GM18868 (cell line): ENCODE results near the gene WWOX.

ENCODE experiments used
- ATAC-seq: cut with Tn5 transposase; IDR thresholded peaks from one replicate; pipeline ENCODE4 v1.9.1; 2021; ENCODE audit warnings: mild to moderate bottlenecking, moderate library complexity; ENCODE audit not compliant: unreplicated experiment

WWOX gene

DNA sequence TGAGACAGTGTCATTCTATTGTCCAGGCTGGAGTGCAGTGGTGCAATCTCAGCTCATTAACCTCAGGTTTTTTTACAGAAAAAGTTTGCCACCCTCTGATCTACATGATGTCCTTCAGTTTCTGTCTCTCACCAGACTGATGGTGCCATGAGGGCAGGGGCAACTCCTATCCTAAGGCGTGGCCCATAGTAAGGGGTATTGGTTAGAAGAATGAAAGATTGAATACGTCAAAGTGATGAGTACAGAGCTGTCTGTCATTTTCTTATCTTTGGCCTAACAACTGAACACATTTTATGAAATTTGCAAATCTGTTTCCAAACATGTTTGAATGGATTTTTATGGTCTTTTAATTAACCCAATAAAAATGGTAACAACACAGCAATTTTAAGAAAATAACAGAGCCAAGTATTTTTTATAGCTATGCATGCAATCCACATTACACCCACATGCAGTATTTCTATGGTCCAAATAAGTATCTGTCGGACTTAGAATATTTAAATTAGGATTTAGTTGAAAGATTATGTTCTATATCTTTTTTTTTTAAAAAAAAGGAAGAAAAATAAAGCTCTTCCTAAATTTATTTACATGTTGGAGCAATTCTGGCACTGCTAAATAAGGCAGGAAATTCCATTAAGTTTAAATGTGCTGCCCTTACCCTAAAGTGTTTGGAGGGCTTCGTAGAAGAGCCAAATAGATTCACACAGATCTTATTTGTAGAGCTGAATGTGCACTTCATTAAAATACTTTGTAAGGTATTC is 192.8 kb downstream of the WWOX start:
- ATAC-seq = no peak

DNA sequence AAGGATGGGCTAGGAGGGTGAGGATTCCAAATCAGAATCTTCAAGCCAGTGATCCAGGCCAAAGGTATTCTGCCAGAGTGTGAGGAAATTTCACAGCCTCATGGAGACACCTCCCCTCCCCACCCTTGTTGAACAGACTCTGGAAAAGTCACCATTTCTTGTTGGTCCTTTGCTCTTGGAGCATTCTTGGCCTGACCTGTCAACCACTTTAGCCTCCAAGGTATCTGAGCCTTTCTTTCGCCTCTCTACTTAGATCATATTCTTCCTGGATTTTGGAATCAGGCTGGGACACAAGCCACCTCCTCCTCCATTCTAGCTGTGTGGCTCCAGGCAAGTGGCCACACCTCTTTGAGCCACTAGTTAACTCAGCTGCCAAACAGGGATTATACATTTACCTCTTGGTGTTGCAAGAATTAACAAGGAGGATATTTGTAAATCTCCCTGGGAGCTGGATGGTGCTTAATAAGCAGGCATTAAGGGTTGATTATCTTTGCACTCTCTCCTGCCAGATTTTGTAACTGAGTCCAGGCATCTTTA is 193.5 kb downstream of the WWOX start:
- ATAC-seq = no peak

DNA sequence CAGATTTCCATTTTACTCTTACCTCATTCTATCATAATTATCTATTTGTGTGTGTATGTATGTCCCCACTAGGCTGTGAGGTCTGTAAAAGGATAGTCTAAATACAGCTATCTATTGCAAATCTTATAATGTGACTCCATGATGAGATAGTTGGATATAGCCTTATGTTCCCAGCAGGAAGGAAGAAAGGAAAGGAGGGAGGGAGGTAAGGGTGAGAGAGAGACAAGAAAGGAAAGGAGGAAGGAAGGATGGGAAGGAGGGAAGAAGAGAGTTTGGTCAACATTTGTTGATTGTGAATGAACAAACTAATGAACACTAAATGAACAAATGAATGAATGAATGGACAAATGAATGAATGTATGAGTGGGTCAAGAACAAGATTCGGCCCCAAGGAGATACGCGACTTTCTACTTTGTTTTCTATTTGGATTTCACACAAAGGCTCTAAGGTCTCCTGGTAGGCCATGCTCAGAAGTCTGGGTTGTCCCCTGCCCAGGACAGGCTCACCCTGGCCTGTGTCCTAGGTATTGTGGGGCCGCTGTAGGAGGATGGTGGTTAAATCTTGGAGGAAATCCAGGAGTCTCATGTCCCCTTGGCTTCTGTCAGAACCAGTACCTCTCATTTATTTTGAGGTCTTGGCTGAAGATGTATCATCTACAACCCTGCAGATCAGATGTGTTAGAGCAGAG is 195.2 kb downstream of the WWOX start:
- ATAC-seq = no peak

DNA sequence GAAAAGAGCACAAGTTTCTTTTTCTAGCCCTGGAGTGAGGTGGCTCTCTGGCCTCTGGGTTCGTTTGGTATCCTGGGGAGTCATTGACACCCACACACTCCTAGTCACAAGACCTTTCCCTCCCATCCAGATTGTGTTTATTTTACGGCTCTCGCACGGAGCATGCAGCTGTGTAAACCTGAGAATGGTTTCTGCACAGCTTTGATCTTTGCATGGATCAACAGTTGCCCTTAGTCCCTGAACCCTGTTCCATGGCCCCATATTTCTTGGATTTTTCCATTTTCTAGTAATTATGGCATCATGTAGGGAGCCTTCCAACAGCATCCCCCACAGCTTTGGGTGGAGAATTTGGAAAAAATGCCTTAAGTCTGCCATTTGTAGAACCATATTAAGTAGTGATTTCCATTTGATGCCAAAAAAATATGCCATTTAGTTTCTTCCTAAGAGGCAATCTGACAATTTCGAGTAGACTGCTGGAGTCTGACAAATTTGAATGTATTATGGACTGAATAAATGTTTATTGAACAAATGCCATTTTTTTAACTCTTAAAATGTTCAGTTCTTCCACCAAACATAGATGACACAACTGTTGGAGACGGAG is 197.7 kb downstream of the WWOX start:
- no peak for ATAC-seq

DNA sequence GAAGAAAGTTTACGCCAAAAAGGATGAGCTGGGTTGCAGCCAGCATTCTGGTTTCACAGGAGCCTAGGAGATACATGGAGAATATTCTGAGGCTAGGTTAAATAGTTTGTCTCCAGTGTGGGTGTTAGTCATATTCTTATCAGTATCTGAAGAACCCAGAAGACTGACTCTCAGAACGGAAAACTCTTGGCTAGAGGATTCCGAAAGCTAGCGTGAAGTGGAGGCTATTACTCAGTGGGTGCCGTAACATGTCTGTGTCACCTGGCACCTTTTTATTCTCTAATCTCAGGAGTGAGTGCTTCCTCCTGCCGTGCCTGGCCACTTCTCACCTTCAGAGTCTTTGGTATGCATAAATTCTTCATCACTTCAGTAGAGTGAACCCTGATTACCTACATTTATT is 199.5 kb downstream of the WWOX start:
- no peak for ATAC-seq

DNA sequence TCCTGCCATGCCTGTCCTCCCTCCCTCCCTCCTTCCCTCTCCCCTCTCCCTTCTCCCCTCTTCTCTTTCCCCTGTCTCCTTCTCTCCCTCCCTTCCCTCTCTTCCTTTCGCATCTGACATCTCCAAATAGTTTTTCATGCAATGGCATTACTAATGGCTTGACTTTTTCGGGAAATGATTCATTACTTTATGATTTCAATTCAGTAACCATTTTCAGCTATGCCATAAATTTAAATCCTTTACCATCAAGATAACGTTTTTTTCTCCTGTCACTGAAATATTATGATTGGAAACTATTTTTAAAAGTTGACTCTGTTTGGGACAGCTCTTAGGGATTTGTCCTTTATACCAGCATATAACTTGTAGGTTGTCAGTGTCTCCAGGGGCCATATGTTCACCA is 201.0 kb downstream of the WWOX start:
- no peak for ATAC-seq

DNA sequence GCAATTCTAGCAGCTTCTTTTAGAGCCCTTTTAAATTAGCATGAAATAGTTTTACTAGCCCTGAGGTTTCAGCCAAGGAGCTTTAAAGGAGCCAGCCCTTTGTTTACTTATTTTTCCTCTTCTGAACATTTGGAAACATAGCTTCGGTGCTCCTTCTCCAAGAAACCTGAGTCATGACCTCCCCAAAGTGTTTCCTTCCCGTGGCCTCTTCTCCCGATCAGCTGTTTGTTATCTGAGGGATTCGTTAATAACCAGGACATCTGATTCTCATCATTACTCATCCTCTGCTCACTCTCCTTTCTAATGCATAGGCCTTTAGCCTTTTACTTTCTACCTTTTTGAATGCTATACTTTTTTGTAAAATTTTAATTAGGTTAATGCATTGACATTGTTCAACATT is 204.5 kb downstream of the WWOX start:
- no peak for ATAC-seq

DNA sequence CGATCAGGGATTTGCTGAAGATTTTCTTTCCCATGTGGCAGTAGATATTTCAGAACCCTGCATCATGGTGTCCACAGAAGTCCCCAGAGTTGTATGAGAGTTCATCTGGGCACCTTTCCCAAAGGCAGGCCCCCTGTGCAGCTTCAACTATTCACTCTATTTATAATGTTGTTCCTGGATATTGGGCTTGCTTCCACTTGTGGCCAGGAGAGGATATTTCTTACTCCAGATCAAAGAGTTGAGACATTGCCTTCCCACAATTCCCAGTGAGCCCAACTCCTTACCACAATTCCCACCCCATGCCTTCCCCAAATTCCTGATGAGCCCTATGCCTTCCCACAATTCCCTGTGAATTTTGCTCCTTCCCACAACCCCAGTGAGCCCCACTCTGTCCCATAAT is 206.9 kb downstream of the WWOX start:
- ATAC-seq = no peak

DNA sequence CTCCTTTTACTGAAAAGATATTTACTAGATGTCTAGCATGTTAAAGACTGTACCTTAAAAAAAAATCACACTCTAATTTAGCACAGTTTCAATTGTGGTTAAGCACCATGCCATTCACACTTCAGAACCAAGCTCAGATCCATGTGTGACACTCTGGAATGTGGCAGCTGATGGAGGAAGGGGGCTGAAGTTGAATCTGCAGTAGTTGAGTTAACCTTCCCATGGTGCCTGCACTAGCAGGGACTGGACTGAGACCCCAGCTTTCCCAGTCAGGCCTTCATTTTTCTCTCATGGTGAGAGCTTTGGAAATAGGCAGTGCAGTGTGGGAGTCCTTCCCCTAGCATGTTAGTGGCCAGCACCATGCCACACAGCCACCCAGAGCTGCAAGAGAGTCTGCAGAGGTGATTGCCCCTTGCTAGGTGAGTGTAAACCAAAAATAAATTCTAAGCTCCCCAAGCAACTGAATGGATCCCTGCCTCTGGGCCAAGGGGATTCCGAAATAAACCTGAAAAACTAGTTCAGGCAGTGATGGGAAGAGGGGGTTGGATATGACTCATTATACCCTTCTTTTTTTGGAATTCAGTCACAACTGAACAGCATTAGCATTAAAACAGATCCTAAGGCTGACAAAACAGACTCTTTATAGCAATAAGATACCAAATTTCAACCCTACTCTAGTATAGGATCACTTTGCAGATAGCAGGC is 208.5 kb downstream of the WWOX start:
- no peak for ATAC-seq

DNA sequence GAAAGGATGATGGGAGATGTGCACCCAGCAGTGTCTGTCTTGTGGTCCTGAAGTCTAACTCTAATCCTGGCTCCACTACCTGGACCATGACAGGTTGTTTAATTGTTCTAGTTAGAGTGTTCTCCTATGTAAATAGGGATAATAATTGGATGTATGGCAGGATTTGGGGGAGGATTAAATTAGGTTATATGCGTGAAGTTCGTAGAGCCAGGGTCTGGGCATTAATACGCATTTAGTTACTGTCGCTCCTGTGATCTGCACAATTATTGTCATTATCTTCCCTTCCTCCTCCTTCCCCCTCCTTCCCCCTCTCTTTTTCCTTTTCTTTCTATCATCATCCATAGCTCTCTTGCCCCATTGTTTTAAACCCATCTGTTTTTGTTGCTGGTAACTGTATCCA is 210.3 kb downstream of the WWOX start:
- ATAC-seq = no peak

DNA sequence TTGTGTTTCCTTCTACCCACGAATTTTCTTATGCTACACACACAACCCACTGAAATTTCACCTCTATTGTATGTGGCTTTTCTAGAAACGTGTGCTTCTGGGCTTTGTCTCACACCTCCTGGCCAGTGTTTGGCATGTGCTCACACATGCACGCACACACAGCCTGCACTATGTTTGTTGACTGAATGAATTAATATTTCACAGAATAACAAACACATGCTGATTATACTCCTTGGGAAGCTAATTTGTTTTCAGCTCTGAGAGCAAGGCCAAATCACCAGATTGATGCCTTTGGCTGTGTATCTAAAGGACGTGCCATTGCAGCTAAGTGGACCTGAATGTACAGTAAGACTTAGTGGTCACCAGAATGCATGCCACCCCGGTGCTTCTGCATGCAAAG is 210.7 kb downstream of the WWOX start:
- no peak for ATAC-seq

DNA sequence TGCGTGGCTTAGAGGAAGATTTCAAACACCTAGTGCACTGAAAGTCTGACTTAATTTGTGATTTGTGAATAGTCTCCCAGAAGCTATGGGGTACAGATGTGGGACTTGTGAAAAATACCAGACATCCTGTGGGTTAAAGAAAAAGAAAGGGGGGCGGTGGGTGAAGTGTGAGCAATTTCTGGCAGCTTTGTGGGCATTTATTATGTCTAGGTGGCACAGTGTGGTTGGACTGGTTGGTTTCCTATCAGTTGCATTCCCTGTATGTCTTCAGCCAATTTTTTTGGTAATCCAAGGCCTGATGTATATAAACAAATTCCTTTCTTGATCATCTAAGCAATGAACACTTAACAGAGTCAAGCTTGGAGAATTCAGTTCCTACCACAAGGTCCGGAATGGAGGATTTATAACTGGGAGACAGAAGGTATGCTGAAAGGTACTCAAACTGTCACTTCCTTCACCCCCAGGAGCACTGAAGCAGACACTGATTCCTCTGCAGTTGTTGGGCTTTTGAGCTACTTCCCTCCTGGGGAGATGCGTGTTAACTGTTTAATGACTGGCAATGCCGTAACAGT is 211.6 kb downstream of the WWOX start:
- peak; percentile 58 for ATAC-seq

DNA sequence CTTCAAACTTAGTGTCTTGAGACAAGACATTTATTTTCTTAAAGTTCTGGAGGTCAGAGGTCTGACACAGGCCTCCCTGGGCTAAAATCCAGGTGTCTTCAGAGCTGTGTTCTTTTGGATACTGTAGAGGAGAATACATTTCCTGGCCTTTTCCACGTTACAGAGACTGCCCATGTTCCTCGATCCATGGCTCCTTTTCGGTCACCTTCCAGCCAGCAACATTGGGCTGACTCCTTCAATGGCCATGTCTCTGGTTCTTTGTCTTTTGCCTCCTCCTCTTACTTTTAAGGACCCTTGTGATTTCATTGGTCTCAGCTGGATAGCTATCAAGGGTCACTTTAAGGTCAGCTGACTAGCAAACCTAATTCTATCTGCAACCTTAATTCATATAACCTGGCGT is 212.4 kb downstream of the WWOX start:
- no peak for ATAC-seq

DNA sequence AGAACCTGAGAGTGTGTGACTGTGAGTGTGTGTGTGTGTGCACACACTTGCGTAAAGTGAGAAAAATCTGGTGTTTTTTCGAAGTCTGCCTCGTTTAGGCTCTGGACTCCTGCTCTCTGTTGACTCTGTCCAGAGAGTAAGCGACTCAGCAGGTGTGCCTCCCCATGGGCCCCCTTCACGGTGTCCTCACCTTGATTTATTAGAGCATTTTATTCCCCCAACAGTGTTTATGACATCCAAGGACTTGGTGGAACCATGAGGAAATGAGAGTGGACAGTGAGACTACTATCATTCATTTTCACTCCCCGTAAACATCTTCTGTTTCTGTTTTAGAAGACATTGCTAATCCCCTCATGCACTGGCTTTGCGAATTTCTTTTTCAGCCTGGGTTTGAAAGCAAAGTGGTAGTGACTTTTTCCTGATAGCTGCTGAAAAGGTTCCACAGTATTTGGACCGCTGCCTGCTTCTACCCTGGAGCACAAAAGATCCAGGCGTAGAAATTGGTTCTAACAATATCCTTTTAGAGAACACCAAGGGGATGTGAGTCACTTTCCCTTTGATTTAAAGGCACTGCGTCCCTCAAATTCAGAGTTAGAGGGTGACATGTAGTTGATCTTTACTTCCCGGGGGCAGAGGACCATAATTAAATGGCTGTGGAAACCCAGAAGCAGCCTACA is 218.2 kb downstream of the WWOX start:
- no peak for ATAC-seq

DNA sequence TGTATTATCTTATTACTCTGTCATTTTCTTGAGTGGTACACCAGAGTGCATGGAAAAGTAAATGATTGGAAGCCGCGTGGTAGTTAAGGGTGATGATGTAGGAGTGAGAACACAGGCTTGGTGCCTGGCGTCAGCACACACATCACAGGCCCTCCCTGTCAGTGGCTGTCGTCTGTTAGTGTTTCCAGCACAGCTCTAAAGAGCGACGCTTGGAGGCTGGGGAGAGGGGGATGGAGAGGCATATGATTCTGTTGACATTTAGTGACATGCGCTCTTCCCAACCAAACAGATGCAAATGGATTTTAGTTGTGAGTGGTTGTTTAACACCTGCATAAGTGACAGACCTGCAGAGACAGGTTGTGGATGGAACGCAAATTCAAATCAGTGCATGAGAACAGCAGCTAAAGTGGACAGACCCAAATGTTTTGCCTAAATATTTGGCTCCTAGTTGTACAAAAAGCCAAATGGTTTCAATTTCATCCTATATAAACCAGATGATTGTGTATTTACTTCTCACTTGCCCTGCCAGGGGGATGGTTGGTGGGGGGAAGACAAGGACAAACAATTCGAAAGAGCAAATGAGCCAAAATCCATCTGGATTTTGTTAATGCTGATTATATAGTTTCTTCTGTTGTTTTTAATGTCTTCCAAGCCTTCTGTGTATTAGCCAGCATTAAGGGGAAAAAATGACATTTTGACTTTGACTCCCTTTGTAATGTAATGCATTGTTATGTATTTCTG is 222.3 kb downstream of the WWOX start:
- no peak for ATAC-seq

DNA sequence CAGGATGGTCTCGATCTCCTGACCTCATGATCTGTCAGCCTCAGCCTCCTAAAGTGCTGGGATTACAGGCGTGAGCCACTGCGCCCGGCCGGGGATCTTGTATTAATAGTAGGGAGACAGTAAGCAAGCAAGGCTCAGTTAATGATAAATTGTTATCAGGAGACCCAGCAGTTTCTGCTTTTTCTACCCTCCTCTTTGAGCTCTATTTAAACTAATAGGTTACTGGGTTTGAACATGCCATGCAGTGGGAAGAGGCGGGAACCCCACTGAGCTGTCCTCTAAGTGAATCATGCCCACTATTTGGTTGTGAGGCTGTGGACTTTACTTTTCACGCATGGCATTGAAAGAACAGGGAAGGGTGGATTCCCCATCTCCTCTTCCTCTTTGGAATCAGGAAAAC is 223.9 kb downstream of the WWOX start:
- no peak for ATAC-seq

DNA sequence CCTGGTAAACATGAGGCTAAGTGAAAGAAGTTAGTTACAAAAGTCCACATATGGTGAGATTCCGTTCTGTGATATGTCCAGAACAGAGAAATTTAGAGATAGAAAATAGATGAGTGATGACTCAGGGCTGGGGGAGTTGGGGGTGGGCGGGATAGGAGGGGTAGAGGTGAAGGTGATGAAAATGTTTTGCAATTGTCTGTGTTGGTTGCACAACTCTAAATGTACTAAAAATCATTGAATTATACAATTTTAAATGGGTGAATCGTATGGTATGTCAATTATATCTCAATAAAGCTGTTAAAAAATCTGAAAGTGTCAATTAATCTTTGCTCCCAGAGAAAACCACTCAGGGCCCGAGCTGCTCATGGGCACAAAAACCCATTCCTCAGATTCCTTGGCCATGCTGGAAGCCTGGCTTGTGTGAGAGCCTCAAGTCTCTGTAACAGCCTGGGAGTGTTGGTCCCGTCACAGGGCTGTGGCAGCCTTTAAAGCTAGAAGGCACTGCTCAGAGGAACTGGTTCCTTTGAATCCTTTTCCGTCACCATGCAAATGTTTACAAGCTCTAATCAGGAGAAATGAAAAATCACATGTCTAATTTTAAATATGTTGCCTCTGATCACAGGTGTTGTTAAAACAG is 225.3 kb downstream of the WWOX start:
- ATAC-seq = no peak

DNA sequence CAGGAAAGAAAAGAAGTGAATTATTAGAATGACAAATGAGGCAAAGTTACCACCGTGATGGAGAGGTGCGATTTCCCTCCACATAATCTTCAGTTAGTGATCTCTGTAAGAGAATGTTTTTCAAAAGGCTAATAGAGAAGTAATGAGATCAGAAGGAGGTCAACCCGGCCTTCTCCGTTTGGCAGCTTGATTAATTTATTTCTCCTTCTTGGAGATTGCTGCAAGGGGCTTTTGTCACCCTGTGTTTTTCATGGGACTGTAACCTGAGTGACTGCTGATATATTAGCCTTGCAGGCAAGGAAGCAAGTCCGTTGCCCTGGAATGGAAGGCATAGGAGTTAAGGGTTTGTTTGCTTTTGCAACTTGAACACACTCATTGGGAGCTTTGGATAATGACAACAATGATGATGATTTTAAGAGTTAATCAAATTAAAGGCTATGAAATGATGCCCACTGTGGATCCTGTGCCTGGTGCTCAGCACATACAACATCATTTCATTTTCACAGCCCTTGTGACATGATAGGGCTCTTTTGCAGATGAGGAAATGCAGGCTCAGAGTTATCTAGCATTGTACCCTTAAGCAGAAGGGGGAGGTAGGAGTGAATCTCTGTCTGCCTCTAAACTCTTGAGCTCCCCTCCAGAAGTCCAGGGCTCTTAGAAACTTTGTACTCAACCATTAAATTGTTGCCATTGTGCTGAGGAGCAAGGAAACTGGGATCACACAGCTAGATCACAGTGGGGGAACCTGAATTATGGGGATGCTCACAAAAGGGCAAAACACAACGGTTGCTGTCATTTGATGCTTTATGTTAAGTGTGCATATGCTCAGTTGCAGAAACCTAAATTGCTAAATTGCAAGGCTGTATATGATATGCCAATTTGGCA is 226.3 kb downstream of the WWOX start:
- ATAC-seq = no peak
